Measurements from ENCODE around the gene ZBTB9. TPM values are rescaled to one million over a fixed set of nuclear protein-coding genes. Genes with fewer than 3 reads are reported as not detected.

Gene ZBTB9
- total and polyA plus RNA-seq, 2 experiments from 2014 or later = 5.0 to 5.1 TPM

DNA sequence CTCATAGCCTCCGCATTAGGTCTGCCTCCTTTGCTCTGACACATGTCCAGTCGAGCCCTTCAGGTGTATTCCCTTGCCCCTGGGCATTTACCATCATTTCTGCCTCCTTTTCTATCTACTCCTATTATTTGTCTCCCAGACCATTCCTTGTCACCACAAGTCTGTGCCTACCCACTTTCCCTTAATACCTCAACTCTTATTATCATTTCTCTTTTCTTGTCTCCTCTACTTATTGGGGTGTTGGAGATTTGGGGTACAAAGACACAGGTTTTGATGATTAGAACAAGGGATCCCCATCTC, 33.1 kb upstream of the ZBTB9 start:
- Histone ChIP-seq H3K9me3 (ENCODE audit: low read depth) (no peaks in the 10 kb centered on the region), H2AFZ (no peak overlapping the region), H3K27me3 (no peaks in the 10 kb centered on the region), H3K4me2 (peak overlapping the region; percentile 75), H3K27ac (no peak overlapping the region), H3K79me2 (peaks cover 39% of the 10 kb centered on the region), H3K4me1 (ENCODE audit: insufficient read depth) (peaks cover 30% of the 10 kb centered on the region), H4K20me1 (ENCODE audit: insufficient read depth, poor library complexity, severe bottlenecking) (peaks cover 3% of the 10 kb centered on the region), H3K9me2 (replicated peaks; ENCODE audit: insufficient read depth) (no peaks in the 10 kb centered on the region), H3K4me3 (no peak overlapping the region), H3K36me3 (replicated peaks; ENCODE audit: insufficient read depth, low read depth) (no peaks in the 10 kb centered on the region)
- 82% methylated on average over 2 of the region's 2 CpGs for WGBS (ENCODE audit: low lambda C conversion rate, missing lambda C conversion rate)
- TF ChIP-seq, protein P1, sequence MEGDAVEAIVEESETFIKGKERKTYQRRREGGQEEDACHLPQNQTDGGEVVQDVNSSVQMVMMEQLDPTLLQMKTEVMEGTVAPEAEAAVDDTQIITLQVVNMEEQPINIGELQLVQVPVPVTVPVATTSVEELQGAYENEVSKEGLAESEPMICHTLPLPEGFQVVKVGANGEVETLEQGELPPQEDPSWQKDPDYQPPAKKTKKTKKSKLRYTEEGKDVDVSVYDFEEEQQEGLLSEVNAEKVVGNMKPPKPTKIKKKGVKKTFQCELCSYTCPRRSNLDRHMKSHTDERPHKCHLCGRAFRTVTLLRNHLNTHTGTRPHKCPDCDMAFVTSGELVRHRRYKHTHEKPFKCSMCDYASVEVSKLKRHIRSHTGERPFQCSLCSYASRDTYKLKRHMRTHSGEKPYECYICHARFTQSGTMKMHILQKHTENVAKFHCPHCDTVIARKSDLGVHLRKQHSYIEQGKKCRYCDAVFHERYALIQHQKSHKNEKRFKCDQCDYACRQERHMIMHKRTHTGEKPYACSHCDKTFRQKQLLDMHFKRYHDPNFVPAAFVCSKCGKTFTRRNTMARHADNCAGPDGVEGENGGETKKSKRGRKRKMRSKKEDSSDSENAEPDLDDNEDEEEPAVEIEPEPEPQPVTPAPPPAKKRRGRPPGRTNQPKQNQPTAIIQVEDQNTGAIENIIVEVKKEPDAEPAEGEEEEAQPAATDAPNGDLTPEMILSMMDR (IDR thresholded peaks at IDR 0.05; ENCODE audit: poor library complexity) = no peak
- TF ChIP-seq EZH2 (IDR thresholded peaks at IDR 0.05; ENCODE audit: borderline replicate concordance) = no peak
- no peak for TF ChIP-seq EZH2phosphoT487 (IDR thresholded peaks at IDR 0.05; ENCODE audit: low read depth, severe bottlenecking, unreplicated experiment)
- no peak for DNase-seq (ENCODE audit: low spot score)

DNA sequence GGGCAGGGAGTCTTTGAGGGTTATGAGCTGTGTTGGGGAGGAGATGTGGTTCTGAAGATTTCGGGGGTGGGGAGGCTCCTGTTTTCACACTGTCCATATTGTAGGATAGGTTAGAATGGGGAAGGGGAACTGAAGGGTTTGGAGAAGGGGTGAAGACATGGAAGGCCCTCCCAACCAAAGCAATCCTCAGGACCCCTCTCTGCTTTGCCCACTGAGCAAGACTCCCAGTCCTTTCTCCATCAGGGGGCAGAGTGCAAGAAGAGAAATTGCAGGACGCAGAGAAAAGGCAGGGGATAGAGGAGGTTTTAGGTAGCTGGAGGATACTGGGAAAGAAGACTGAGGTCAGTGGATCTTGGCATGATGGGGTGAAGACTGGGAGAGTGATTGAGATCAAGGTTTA, 30.6 kb upstream of the ZBTB9 start:
- H3K27ac ChIP-seq = peak overlapping the region; percentile 99
- peaks cover 43% of the 10 kb centered on the region for H3K79me2 ChIP-seq
- peaks cover 36% of the 10 kb centered on the region for H3K4me1 ChIP-seq (ENCODE audit: insufficient read depth)
- no peak for DNase-seq (ENCODE audit: low spot score)
- H3K4me2 ChIP-seq = no peak overlapping the region
- no peaks in the 10 kb centered on the region for H3K9me2 ChIP-seq (replicated peaks; ENCODE audit: insufficient read depth)
- H4K20me1 ChIP-seq (ENCODE audit: insufficient read depth, poor library complexity, severe bottlenecking) = no peaks in the 10 kb centered on the region
- no peaks in the 10 kb centered on the region for H3K27me3 ChIP-seq
- no peaks in the 10 kb centered on the region for H3K9me3 ChIP-seq (ENCODE audit: low read depth)
- TF ChIP-seq EZH2 (IDR thresholded peaks at IDR 0.05; ENCODE audit: borderline replicate concordance) (no peak), EZH2phosphoT487 (IDR thresholded peaks at IDR 0.05; ENCODE audit: low read depth, severe bottlenecking, unreplicated experiment) (no peak)
- TF ChIP-seq, protein P1 (IDR thresholded peaks at IDR 0.05; ENCODE audit: poor library complexity) = no peak
- no peaks in the 10 kb centered on the region for H3K36me3 ChIP-seq (replicated peaks; ENCODE audit: insufficient read depth, low read depth)
- no peak overlapping the region for H3K4me3 ChIP-seq
- 100% methylated on average over 2 of the region's 2 CpGs for WGBS (ENCODE audit: low lambda C conversion rate, missing lambda C conversion rate)
- no peak overlapping the region for H2AFZ ChIP-seq

DNA sequence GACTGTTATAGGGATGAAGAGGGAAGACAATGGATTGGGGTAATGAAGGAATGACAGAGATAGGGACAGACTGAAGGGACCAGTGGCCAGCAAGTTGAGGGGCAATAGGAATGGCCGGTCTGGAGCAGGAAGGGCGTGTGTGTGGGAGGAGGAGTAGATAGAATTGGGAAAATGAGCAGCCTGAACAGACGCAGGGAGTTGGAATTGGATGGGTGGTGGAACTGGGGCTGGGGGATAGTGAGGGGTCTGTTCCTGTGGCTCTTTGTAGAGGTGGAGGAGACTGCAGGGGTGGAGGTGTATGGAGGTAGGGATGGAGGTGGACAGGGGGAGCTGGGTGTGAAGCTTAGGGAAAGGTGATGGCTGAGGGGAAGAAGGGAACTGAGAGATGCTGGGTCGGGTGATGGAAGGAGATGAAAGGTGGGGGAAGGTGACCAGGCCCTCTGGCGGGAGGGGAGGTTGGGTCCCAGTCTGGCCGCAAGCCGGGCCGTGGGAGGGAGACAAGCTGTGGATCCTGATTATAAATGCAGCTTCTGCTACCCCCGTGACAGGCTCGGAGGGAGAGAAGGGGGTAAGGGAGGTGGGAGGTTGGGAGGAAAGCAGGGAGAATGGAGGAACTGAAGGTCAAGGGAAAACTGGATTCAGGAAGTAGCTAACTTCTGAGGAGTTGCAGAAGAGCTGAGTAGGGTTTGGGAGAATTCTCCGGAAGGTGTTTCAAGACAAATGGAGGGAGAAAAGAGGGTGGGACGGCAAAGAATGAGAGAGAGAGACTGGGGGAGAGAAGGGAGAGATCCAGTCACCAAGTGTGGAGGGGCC, 29.3 kb upstream of the ZBTB9 start:
- H3K4me3 ChIP-seq = peak overlapping the region; percentile 66
- TF ChIP-seq, protein P1 (IDR thresholded peaks at IDR 0.05; ENCODE audit: poor library complexity) = no peak
- TF ChIP-seq EZH2phosphoT487 (IDR thresholded peaks at IDR 0.05; ENCODE audit: low read depth, severe bottlenecking, unreplicated experiment) = no peak
- no peak for TF ChIP-seq EZH2 (IDR thresholded peaks at IDR 0.05; ENCODE audit: borderline replicate concordance)
- H3K27ac ChIP-seq = peak overlapping the region; percentile 99
- H3K36me3 ChIP-seq (replicated peaks; ENCODE audit: insufficient read depth, low read depth) = no peaks in the 10 kb centered on the region
- H3K79me2 ChIP-seq = peaks cover 50% of the 10 kb centered on the region
- H2AFZ ChIP-seq = peak overlapping the region; percentile 42
- peaks cover 32% of the 10 kb centered on the region for H3K4me1 ChIP-seq (ENCODE audit: insufficient read depth)
- WGBS (ENCODE audit: low lambda C conversion rate, missing lambda C conversion rate) = 20% methylated on average over 11 of the region's 12 CpGs
- no peak for DNase-seq (ENCODE audit: low spot score)
- H3K9me2 ChIP-seq (replicated peaks; ENCODE audit: insufficient read depth) = no peaks in the 10 kb centered on the region
- H3K9me3 ChIP-seq (ENCODE audit: low read depth) = no peaks in the 10 kb centered on the region
- H4K20me1 ChIP-seq (ENCODE audit: insufficient read depth, poor library complexity, severe bottlenecking) = no peaks in the 10 kb centered on the region
- peak overlapping the region; percentile 91 for H3K4me2 ChIP-seq
- no peaks in the 10 kb centered on the region for H3K27me3 ChIP-seq
